ENCODE data around the gene CTDSP2. TPM values are rescaled to one million over a fixed set of nuclear protein-coding genes. Genes with fewer than 3 reads are reported as not detected.
"Not testable (repeated sequence)": the region's sequence is repeated elsewhere in the genome, so short reads cannot be mapped to it uniquely, and the experiment has no call there.

The CTDSP2 gene
- total and polyA plus RNA-seq, 2 experiments from 2014 or later, result 52.7 to 97.3 TPM

DNA sequence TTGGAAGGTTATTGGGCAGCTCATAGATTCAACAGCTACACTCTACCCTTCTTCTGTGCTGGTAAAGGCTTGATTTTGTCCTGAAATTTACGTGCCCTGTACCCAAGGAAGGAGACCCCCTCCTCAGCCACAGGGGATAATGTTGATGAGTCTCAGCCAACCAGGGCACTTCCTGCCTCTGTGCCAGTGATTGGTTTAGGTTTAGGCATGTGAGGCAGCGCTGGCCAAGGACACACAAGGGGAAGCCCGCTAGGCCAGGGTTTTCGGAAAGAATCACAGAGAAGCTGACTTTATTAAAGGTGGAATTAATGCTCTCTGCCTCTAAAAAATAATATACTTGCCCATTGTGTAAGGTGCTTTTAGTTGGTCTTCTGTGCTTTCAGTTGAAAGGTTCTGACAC is 15.4 kb upstream of the CTDSP2 start:
- Histone ChIP-seq H3K4me1 (ENCODE audit: insufficient read depth) (peaks cover 20% of the 10 kb centered on the region), H3K4me3 (no peak overlapping the region), H3F3A (ENCODE audit: insufficient read depth) (peaks cover 18% of the 10 kb centered on the region), H3K36me3 (ENCODE audit: low read depth) (no peaks in the 10 kb centered on the region), H3K79me2 (ENCODE audit: insufficient read depth) (no peaks in the 10 kb centered on the region), H3K9ac (no peak overlapping the region), H3K27me3 (replicated peaks; ENCODE audit: insufficient read depth) (no peaks in the 10 kb centered on the region), H3K27ac (no peak overlapping the region), H2AFZ (no peak overlapping the region), H3K9me2 (ENCODE audit: insufficient read depth) (no peaks in the 10 kb centered on the region), H3K9me3 (ENCODE audit: low read depth) (no peaks in the 10 kb centered on the region), H3K4me2 (ENCODE audit: unreplicated experiment) (no peak overlapping the region), H4K20me1 (ENCODE audit: insufficient read depth) (no peaks in the 10 kb centered on the region)
- in situ Hi-C loops (cut with MboI), result no loop called here
- TF ChIP-seq EZH2phosphoT487 (IDR thresholded peaks at IDR 0.05; ENCODE audit: insufficient read depth, low read depth) (no peak), EZH2 (IDR thresholded peaks at IDR 0.05; ENCODE audit: insufficient read depth, poor library complexity, severe bottlenecking) (no peak)
- 94 to 98% methylated on average over 4 of the region's 4 CpGs for WGBS, 2 experiments (ENCODE audit: low coverage in 1 of 2, low lambda C conversion rate in 2 of 2, missing lambda C conversion rate in 2 of 2)
- DNase-seq, result no peak

GRCh38 chr12:57860883-57861282 is 14.4 kb upstream of the CTDSP2 start:
- H3K36me3 ChIP-seq (ENCODE audit: low read depth); in situ Hi-C loops (cut with MboI); H3K79me2 ChIP-seq (ENCODE audit: insufficient read depth); DNase-seq; H3K9ac ChIP-seq; H4K20me1 ChIP-seq (ENCODE audit: insufficient read depth); H3K27me3 ChIP-seq (replicated peaks; ENCODE audit: insufficient read depth); H3K9me3 ChIP-seq (ENCODE audit: low read depth); H2AFZ ChIP-seq; H3K4me2 ChIP-seq (ENCODE audit: unreplicated experiment); H3K4me3 ChIP-seq; H3K27ac ChIP-seq; H3K9me2 ChIP-seq (ENCODE audit: insufficient read depth): not testable (repeated sequence)
- WGBS, 2 experiments (ENCODE audit: low coverage in 1 of 2, low lambda C conversion rate in 2 of 2, missing lambda C conversion rate in 2 of 2), result 86 to 96% methylated on average over 5 of the region's 5 CpGs
- Histone ChIP-seq H3F3A (ENCODE audit: insufficient read depth) (peaks cover 18% of the 10 kb centered on the region), H3K4me1 (ENCODE audit: insufficient read depth) (peaks cover 18% of the 10 kb centered on the region)

DNA sequence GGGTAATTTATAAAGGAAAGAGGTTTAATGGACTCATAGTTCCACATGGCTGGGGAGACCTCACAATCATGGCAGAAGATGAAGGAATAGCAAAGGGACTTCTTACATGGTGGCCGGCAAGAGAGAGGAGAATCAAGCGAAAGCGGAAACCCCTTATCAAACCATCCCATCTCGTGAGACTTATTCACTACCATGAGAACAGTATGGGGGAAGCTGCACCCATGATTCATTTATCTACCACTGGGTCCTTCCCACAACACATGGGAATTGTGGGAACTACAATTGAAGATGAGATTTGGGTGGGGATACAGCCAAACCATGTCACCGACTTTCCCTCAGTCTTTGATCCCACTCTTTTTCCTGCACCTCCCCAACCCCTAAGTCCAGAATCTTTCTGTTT is 12.6 kb upstream of the CTDSP2 start:
- H2AFZ ChIP-seq, result no peak overlapping the region
- H4K20me1 ChIP-seq (ENCODE audit: insufficient read depth), result no peaks in the 10 kb centered on the region
- no peaks in the 10 kb centered on the region for H3K79me2 ChIP-seq (ENCODE audit: insufficient read depth)
- H3K4me2 ChIP-seq (ENCODE audit: unreplicated experiment), result no peak overlapping the region
- peaks cover 7% of the 10 kb centered on the region for H3K4me1 ChIP-seq (ENCODE audit: insufficient read depth)
- 97 to 98% methylated on average over 5 of the region's 5 CpGs for WGBS, 2 experiments (ENCODE audit: low coverage in 1 of 2, low lambda C conversion rate in 2 of 2, missing lambda C conversion rate in 2 of 2)
- H3K9ac ChIP-seq, result no peak overlapping the region
- H3K27ac ChIP-seq, result no peak overlapping the region
- H3K27me3 ChIP-seq (replicated peaks; ENCODE audit: insufficient read depth), result no peaks in the 10 kb centered on the region
- no peaks in the 10 kb centered on the region for H3K9me3 ChIP-seq (ENCODE audit: low read depth)
- no peak for TF ChIP-seq EZH2phosphoT487 (IDR thresholded peaks at IDR 0.05; ENCODE audit: insufficient read depth, low read depth)
- no peak for TF ChIP-seq EZH2 (IDR thresholded peaks at IDR 0.05; ENCODE audit: insufficient read depth, poor library complexity, severe bottlenecking)
- no peaks in the 10 kb centered on the region for H3K36me3 ChIP-seq (ENCODE audit: low read depth)
- no peak for DNase-seq
- H3K4me3 ChIP-seq, result no peak overlapping the region
- peaks cover 10% of the 10 kb centered on the region for H3F3A ChIP-seq (ENCODE audit: insufficient read depth)
- in situ Hi-C loops (cut with MboI), result no loop called here
- no peaks in the 10 kb centered on the region for H3K9me2 ChIP-seq (ENCODE audit: insufficient read depth)

- WGBS, 2 experiments (ENCODE audit: low coverage in 1 of 2, low lambda C conversion rate in 2 of 2, missing lambda C conversion rate in 2 of 2), result 83 to 88% methylated on average over 5 to 7 of the region's 7 CpGs
- H3K4me3 ChIP-seq; H3K27ac ChIP-seq; H3F3A ChIP-seq (ENCODE audit: insufficient read depth); H3K4me1 ChIP-seq (ENCODE audit: insufficient read depth); H3K4me2 ChIP-seq (ENCODE audit: unreplicated experiment); in situ Hi-C loops (cut with MboI); H3K27me3 ChIP-seq (replicated peaks; ENCODE audit: insufficient read depth); H3K9ac ChIP-seq; H3K9me3 ChIP-seq (ENCODE audit: low read depth); H3K9me2 ChIP-seq (ENCODE audit: insufficient read depth); H4K20me1 ChIP-seq (ENCODE audit: insufficient read depth); DNase-seq; H3K36me3 ChIP-seq (ENCODE audit: low read depth); H2AFZ ChIP-seq; H3K79me2 ChIP-seq (ENCODE audit: insufficient read depth): not testable (repeated sequence)
Observed at GRCh38 chr12:57858123-57858522, 11.6 kb upstream of the CTDSP2 start.

DNA sequence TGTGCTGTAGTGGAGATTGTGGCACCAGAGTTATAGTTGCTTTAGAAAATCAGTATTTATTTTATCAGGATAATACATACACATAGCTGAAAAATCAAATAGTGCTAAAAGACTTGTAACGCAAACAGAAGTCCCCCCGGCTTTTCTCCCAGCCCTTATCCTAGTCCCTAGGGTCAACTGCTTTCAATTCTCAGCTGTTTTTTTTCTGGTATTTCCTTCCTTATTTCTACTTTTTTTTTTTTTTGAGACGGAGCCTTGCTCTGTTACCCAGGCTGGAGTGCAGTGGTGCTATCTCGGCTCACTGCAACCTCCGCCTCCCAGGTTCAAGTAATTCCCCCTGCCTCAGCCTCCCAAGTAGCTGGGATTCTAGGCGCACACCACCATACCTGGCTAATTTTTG is 8.4 kb upstream of the CTDSP2 start:
- H3K9ac ChIP-seq, result no peak overlapping the region
- no peaks in the 10 kb centered on the region for H3K9me2 ChIP-seq (ENCODE audit: insufficient read depth)
- no peaks in the 10 kb centered on the region for H3F3A ChIP-seq (ENCODE audit: insufficient read depth)
- H4K20me1 ChIP-seq (ENCODE audit: insufficient read depth), result no peaks in the 10 kb centered on the region
- no peak overlapping the region for H2AFZ ChIP-seq
- TF ChIP-seq EZH2phosphoT487 (IDR thresholded peaks at IDR 0.05; ENCODE audit: insufficient read depth, low read depth) (no peak), EZH2 (IDR thresholded peaks at IDR 0.05; ENCODE audit: insufficient read depth, poor library complexity, severe bottlenecking) (no peak)
- no peak for DNase-seq
- H3K27ac ChIP-seq, result no peak overlapping the region
- H3K4me3 ChIP-seq, result no peak overlapping the region
- no peaks in the 10 kb centered on the region for H3K36me3 ChIP-seq (ENCODE audit: low read depth)
- WGBS, 2 experiments (ENCODE audit: low coverage in 1 of 2, low lambda C conversion rate in 2 of 2, missing lambda C conversion rate in 2 of 2), result 88 to 95% methylated on average over 5 to 6 of the region's 6 CpGs
- H3K79me2 ChIP-seq (ENCODE audit: insufficient read depth), result no peaks in the 10 kb centered on the region
- in situ Hi-C loops (cut with MboI), result no loop called here
- no peak overlapping the region for H3K4me2 ChIP-seq (ENCODE audit: unreplicated experiment)
- no peaks in the 10 kb centered on the region for H3K4me1 ChIP-seq (ENCODE audit: insufficient read depth)
- no peaks in the 10 kb centered on the region for H3K9me3 ChIP-seq (ENCODE audit: low read depth)
- no peaks in the 10 kb centered on the region for H3K27me3 ChIP-seq (replicated peaks; ENCODE audit: insufficient read depth)

Measured in GM23248 (cell line).